HFF-Myc (cell line): Measurements from ENCODE around the gene MAP3K19.
"Not testable (repeated sequence)": the region's sequence is repeated elsewhere in the genome, so short reads cannot be mapped to it uniquely, and the experiment has no call there.

ENCODE experiments used
- DNase-seq: peaks from one replicate; pipeline ENCODE4 v3.0.0-alpha.2; 2011; ENCODE audit warnings: low read depth; ENCODE audit errors: extremely low read depth
- H3K4me3 ChIP-seq: replicated peaks from 2 replicates; pipeline ENCODE4 v1.5.1; 2011; ENCODE audit warnings: low read depth, mild to moderate bottlenecking, control low read depth, low read length
- CTCF ChIP-seq: IDR thresholded peaks from 2 replicates; pipeline ENCODE4 v1.5.1; 2012; ENCODE audit warnings: mild to moderate bottlenecking, low read depth, low read length, control low read depth; ENCODE audit errors: missing control alignments

The MAP3K19 gene

GRCh38 chr2:134988994-134989605, 58.1 kb downstream of the MAP3K19 start:
- peak; percentile 15 for TF ChIP-seq CTCF
- H3K4me3 ChIP-seq = no peak overlapping the region
- DNase-seq = peak; percentile 2

- no peak for TF ChIP-seq CTCF
- no peak overlapping the region for H3K4me3 ChIP-seq
- DNase-seq = no peak
Measured at GRCh38 chr2:134985061-134985460, 62.2 kb downstream of the MAP3K19 start.

GRCh38 chr2:134982603-134983002, 64.6 kb downstream of the MAP3K19 start:
- DNase-seq = no peak
- H3K4me3 ChIP-seq = no peak overlapping the region
- no peak for TF ChIP-seq CTCF

GRCh38 chr2:134980639-134981038, 66.6 kb downstream of the MAP3K19 start:
- TF ChIP-seq CTCF = no peak

GRCh38 chr2:134979221-134979620, 68.0 kb downstream of the MAP3K19 start:
- no peak for DNase-seq

More at GRCh38 chr2:134980639-134981038, 66.6 kb downstream of the MAP3K19 start:
- no peak overlapping the region for H3K4me3 ChIP-seq
- no peak for DNase-seq

GRCh38 chr2:134977104-134977503, 70.1 kb downstream of the MAP3K19 start:
- not testable (repeated sequence) for DNase-seq

More at GRCh38 chr2:134979221-134979620, 68.0 kb downstream of the MAP3K19 start:
- H3K4me3 ChIP-seq = no peak overlapping the region
- TF ChIP-seq CTCF = no peak

GRCh38 chr2:134976074-134976702, 71.1 kb downstream of the MAP3K19 start:
- DNase-seq = no peak

More at GRCh38 chr2:134977104-134977503, 70.1 kb downstream of the MAP3K19 start:
- H3K4me3 ChIP-seq = not testable (repeated sequence)

More at GRCh38 chr2:134976074-134976702, 71.1 kb downstream of the MAP3K19 start:
- no peak overlapping the region for H3K4me3 ChIP-seq
- no peak for TF ChIP-seq CTCF
